GM12891 (cell line): ENCODE measurements around the gene S100A5.

ENCODE experiments used
- PAX5 ChIP-seq: IDR thresholded peaks from 2 replicates; pipeline ENCODE4 v1.6.1; 2011; ENCODE audit warnings: low read length, moderate library complexity, mild to moderate bottlenecking; ENCODE audit not compliant: insufficient read depth, severe bottlenecking
- POLR2A ChIP-seq: IDR thresholded peaks from 2 replicates; pipeline ENCODE4 v1.6.1; 2011; ENCODE audit warnings: low read depth, low read length, control low read depth
- POLR2AphosphoS5 ChIP-seq: IDR thresholded peaks from 2 replicates; pipeline ENCODE4 v1.6.1; 2011; ENCODE audit warnings: low read depth, low read length, control low read depth
- SPI1 ChIP-seq: IDR thresholded peaks from 2 replicates; pipeline ENCODE4 v1.6.1; 2011; ENCODE audit warnings: low read depth, low read length, control low read depth
- TAF1 ChIP-seq: IDR thresholded peaks from 2 replicates; pipeline ENCODE4 v1.6.1; 2011; ENCODE audit warnings: low read depth, low read length, control low read depth

GRCh38 chr1:153493343-153493960, 47.3 kb downstream of the S100A5 start:
- TF ChIP-seq POLR2A (no peak), TAF1 (no peak), SPI1 (no peak), PAX5 (no peak), POLR2AphosphoS5 (no peak)
